HG03066 (cell line): ENCODE results near the gene FARP2.
"Not testable (repeated sequence)": the region's sequence is repeated elsewhere in the genome, so short reads cannot be mapped to it uniquely, and the experiment has no call there.

ENCODE experiments used
- ATAC-seq: cut with Tn5 transposase; IDR thresholded peaks from one replicate; pipeline ENCODE4 v1.9.1; 2021; ENCODE audit warnings: low read depth; ENCODE audit not compliant: unreplicated experiment

FARP2 gene

GRCh38 chr2:241359481-241360045 is 3.5 kb downstream of the FARP2 start:
- ATAC-seq: no peak

- ATAC-seq: no peak
Measured at GRCh38 chr2:241363426-241363825, 7.3 kb downstream of the FARP2 start.

- no peak for ATAC-seq
Measured at GRCh38 chr2:241364781-241365180, 8.7 kb downstream of the FARP2 start.

DNA sequence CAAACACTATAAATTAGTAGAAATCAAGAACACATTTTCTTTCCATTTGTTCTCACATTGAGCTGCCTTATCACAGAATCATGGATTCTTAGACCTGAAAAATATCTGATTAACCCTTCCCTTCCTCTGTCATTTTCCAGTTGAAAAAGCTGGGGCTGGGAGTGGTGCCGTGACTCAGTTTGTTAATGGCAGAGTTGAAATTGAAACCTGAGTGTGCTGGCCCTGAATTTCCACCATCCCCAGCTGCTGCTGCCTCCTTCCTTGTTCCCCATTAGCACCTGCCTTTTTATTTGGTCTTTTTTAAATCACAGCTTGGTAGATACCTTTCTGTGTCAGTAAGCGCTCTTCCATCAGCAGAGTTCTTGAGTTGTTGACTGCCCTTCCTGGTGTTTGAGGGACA is 10.6 kb downstream of the FARP2 start:
- no peak for ATAC-seq

DNA sequence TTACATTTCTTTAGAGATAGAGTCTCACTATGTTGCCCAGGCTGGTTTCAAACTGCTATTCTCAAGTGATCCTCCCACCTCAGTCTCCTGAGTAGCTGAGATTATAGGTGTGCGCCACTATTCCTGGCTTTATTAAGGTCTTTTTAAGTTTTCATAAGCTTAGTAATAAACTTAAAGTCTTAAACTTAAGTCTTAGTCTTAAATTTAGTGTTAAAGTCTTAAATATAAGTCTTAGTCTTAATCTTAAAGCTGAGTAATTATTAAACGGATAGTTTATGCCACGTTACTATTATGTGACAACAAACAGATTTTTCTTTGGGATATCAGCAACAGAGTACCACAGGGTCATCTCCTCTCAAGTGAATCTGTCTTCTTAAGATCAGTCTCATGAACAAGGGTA is 12.6 kb downstream of the FARP2 start:
- ATAC-seq: no peak

DNA sequence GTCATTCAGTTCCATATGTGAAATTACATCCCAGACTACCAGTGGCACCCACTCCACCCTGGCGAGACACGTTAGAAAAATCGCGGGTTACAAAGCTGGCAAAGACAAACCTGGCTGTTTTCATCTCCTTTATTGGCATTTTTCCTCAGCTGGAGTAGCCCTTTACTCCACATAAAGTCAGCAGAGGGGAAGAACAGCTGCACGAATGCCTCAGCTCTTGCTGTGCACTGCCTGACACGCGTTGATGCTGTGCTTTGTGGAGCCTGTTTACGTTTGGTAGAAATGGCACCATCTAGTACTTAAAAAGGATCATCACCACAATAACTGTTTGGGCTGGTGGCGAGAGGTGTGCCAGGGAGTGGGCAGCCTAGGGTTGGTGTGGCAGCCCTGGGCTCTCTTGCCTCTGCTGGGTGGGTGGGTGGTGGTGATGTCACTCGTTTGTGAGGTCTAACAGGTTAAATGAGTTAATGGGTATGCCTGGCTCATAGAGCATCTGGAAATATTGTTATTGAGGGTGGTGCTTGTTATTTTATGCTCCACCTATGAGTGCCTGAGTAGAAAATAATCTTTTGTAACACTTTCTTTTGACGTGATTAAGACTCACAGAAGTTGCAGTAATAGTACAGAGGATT is 16.4 kb downstream of the FARP2 start:
- ATAC-seq: no peak

DNA sequence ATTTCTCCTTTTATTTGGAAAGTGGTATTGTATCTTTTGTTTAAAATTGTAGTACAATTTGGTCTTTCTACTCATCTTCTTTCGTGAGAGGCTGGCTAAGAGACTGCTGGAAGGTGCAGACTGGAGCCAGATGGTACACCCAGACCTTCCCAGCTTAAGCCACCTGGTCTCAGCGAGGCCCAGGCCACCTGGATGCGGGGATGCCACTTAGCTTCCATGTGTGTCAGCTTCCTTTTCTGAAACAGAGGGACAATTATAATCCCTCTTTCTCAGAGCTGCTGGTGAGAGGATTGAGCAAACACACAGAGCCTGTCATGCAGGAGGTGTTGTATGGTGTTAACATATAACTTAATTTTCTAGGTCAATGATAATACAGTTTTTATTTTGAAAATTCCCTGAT is 17.4 kb downstream of the FARP2 start:
- no peak for ATAC-seq

GRCh38 chr2:241373906-241374305 is 17.8 kb downstream of the FARP2 start:
- not testable (repeated sequence) for ATAC-seq

- ATAC-seq: no peak
Measured at GRCh38 chr2:241375300-241375699, 19.2 kb downstream of the FARP2 start.

DNA sequence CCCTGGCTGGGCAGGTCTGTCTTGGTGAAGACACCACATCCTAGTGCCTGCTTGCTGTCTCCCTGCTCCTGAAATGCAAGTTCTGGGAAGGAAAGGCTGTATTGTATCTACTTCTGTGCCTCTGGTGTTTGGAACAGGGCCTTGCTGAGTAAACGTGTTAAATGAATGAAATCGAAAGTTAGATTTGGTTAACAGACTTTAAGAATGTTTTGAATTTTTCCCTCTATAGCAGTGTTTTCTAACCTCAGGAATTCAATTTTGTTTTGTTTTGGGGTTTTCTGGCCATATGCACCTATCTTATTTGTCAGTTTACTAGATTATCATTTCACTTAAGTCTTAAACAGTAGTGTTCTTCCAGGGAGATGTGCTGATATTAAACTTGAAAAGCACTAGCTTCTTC is 20.7 kb downstream of the FARP2 start:
- ATAC-seq: no peak

DNA sequence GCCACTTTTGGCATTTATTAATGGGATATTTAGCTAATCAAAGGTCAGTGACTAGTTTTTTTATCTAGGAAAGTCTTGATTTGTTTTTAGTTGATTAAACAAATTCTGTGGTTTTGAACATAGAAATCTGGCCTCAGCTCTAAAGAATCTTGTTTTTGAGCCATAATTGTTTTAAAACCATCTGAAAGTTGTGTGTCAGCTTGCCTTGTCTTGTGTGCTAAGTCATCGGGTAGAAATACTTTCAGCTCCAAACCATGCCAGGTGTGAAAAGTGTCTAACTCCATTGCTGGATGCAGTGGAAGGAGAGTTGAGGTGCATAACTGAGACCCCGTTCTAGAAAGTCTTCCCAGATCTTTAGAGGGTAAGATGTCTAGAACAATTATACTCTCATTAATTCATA is 22.7 kb downstream of the FARP2 start:
- no peak for ATAC-seq

- no peak for ATAC-seq
Measured at GRCh38 chr2:241379481-241380480, 23.7 kb downstream of the FARP2 start.

GRCh38 chr2:241381872-241382271 is 25.8 kb downstream of the FARP2 start:
- no peak for ATAC-seq

DNA sequence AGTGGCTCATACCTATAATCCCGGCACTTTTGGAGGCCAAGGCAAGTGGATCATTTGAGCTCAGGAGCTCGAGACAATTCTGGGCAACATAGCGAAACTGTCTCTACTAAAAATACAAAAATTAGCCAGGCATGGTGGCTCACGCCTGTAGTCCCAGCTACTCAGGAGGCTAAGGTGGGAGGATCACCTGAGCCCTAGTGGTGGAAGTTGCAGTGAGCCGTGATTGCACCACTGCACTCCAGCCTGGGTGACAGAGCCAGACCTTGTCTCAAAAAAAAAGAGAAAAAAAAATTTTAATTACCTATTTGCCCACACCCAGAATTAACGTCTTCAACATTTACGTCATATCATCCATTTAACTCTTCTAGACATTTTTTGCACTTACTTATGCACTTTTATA is 29.4 kb downstream of the FARP2 start:
- not testable (repeated sequence) for ATAC-seq

DNA sequence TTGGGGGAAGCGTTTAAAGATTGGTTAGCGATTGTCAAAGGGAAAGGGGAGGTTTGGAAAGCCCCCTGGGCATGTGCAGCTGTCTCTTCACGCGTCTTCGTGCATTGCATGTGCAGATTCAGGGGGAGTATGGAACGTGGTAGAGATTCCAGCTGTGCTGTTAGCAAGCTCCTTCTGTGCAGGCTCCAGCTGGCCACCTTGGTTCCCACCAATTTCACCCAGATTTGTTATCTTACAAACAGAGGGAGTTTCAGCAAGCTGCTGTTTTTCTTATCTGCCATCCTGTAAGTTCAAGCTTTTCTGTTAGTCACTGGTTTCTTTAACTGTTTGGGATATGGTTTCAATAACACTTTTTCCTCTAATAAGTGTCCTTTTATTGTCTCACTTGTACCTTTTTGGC is 30.4 kb downstream of the FARP2 start:
- ATAC-seq: no peak

DNA sequence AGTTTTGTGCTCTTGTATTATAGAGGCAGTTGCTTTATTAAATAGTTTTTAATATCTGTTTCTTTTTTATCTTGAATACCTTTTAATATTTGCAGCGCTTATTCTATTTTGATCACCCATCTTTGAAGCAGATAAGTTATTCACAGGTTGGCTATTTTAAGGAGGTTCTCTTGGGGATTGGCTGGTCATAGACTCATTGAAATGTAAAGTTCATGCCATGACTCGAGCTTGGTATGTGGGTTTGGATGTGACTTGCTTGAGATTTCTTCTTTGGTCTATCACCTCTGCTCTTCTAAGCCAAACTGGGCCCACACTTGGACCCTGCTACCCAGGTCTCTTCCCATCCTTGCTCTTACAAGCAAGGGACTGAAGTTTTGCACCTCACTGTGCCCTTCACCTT is 33.6 kb downstream of the FARP2 start:
- no peak for ATAC-seq

GRCh38 chr2:241390301-241391206 is 34.5 kb downstream of the FARP2 start:
- ATAC-seq: no peak

DNA sequence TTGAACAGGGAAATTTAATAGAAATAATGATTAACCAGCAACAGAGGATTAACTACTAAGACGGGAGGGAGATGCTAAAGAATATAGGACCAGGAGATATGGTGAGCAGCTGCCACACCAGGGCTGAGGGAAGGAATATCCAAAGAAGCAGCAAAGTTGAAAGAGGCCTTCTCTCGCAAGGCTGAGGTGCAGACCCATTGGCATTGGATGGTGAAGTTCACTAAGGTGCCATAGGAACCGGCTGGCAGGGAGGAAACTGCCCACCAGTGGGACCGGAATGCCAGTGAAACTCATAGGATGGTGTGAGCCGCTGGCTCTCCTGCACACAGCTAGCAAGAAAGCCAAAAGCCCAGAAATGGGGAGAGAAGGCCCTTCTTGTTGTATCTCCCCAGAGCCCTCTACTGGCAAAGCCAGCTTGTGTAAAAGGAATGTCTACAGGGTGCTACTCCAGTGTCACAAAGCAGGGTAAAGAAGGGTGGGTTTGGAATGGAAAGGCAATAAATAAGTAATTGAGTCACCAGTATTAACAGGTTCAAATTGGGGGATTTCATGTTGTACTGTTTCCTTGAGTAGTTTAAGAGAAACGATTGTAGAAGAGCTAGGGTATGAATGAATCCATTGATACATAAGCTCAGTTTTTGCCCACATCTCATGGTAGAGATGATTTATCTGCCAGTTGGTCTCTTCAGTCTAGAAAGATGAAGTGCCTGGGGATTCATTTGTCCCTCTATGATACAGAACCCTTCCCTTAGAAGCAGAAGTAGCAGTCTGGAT is 36.0 kb downstream of the FARP2 start:
- ATAC-seq: no peak

DNA sequence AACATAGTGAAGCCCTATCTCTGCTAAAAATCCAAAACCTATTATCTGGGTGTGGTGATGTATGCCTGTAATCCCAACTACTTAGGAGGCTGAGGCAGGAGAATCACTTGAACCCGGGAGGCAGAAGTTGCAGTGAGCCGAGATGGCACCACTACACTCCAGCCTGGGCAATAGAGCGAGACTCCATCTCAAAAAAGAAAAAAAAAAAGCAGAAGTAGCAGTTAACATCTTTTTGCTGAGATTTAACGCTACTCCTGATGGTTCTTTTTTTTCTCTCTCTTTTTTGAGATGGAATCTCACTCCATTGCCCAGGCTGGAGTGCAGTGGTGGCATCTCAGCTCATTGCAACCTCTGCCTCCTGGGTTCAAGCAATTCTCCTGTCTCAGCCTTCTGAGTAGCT is 36.7 kb downstream of the FARP2 start:
- ATAC-seq: not testable (repeated sequence)
